Measurements from ENCODE around the gene LPAR2.
A peak's percentile ranks its signal among the peaks of the same experiment; 100 is the strongest.

Gene LPAR2

GRCh38 chr19:19645233-19645870 lies 17.3 kb upstream of the LPAR2 start:
- no peak for DNase-seq (ENCODE audit: low read depth)
- H3K4me3 ChIP-seq (ENCODE audit: low read depth, low read length), result no peak overlapping the region
- no peak for TF ChIP-seq CTCF (conservative IDR thresholded peaks at IDR 0.05; ENCODE audit: low read depth, low read length)

GRCh38 chr19:19644054-19644388 lies 16.0 kb upstream of the LPAR2 start:
- no peak for DNase-seq (ENCODE audit: low read depth)
- no peak overlapping the region for H3K4me3 ChIP-seq (ENCODE audit: low read depth, low read length)
- TF ChIP-seq CTCF (conservative IDR thresholded peaks at IDR 0.05; ENCODE audit: low read depth, low read length), result no peak

- peak; percentile 89 for TF ChIP-seq CTCF (conservative IDR thresholded peaks at IDR 0.05; ENCODE audit: low read depth, low read length)
- peak; percentile 49 for DNase-seq (ENCODE audit: low read depth)
- H3K4me3 ChIP-seq (ENCODE audit: low read depth, low read length), result peak within 1 kb of the TSS; percentile 85
Measured at GRCh38 chr19:19643158-19644053, 15.4 kb upstream of the LPAR2 start, which contains the start of gene GMIP. Gene GMIP, minus strand, starts transcription at chr19:19643657. Its CDS starts 128 bp downstream, at chr19:19643529.

GRCh38 chr19:19642506-19643157 lies 14.6 kb upstream of the LPAR2 start:
- no peak for TF ChIP-seq CTCF (conservative IDR thresholded peaks at IDR 0.05; ENCODE audit: low read depth, low read length)
- peak overlapping the region; percentile 85 for H3K4me3 ChIP-seq (ENCODE audit: low read depth, low read length)
- no peak for DNase-seq (ENCODE audit: low read depth)

GRCh38 chr19:19637523-19638251 lies 9.7 kb upstream of the LPAR2 start:
- no peak overlapping the region for H3K4me3 ChIP-seq (ENCODE audit: low read depth, low read length)
- no peak for TF ChIP-seq CTCF (conservative IDR thresholded peaks at IDR 0.05; ENCODE audit: low read depth, low read length)
- DNase-seq (ENCODE audit: low read depth), result no peak

GRCh38 chr19:19637186-19637522 lies 9.1 kb upstream of the LPAR2 start:
- TF ChIP-seq CTCF (conservative IDR thresholded peaks at IDR 0.05; ENCODE audit: low read depth, low read length), result no peak
- H3K4me3 ChIP-seq (ENCODE audit: low read depth, low read length), result no peak overlapping the region
- DNase-seq (ENCODE audit: low read depth), result no peak
